Activated CD4-positive, alpha-beta T cell treated with anti-CD3 and anti-CD28 coated beads, Interleukin-2, amount 50 U/mL, for 48 hours (primary cell): ENCODE results near the gene DIRAS3.
"Not testable (repeated sequence)": the region's sequence is repeated elsewhere in the genome, so short reads cannot be mapped to it uniquely, and the experiment has no call there.

Source experiments
- DNase-seq, 2 experiments: peaks; one replicate each; pipeline ENCODE4 v3.0.0-alpha.2; 2020

Gene DIRAS3

GRCh38 chr1:68016381-68016780 lies 34.0 kb downstream of the DIRAS3 start:
- DNase-seq, result no peak

GRCh38 chr1:68015971-68016370 lies 34.5 kb downstream of the DIRAS3 start:
- DNase-seq, result no peak

- DNase-seq, result no peak
Measured at GRCh38 chr1:68015369-68015768, 35.1 kb downstream of the DIRAS3 start.

- DNase-seq, result no peak
Measured at GRCh38 chr1:68013351-68013750, 37.1 kb downstream of the DIRAS3 start.

GRCh38 chr1:68011657-68012375 lies 38.6 kb downstream of the DIRAS3 start:
- DNase-seq, result no peak

GRCh38 chr1:68010543-68010942 lies 39.9 kb downstream of the DIRAS3 start:
- no peak for DNase-seq

- DNase-seq, result no peak
Measured at GRCh38 chr1:68010090-68010489, 40.3 kb downstream of the DIRAS3 start.

GRCh38 chr1:68003626-68004025 lies 46.8 kb downstream of the DIRAS3 start:
- DNase-seq, result not testable (repeated sequence)

GRCh38 chr1:68000191-68000590 lies 50.2 kb downstream of the DIRAS3 start:
- DNase-seq, result no peak

GRCh38 chr1:67997746-67998145 lies 52.7 kb downstream of the DIRAS3 start:
- no peak for DNase-seq
